Nephron progenitor cell (in vitro differentiated cells): ENCODE results near the gene CHRNB2.

Experiments used
- DNase-seq: peaks from one replicate; pipeline ENCODE4 v3.0.0; 2021
- H3K27ac Mint-ChIP-seq: 2 replicates; pipeline ENCODE4 v1.8.0; 2021; ENCODE audit warnings: mild to moderate bottlenecking, moderate library complexity, mixed read lengths
- H3K27me3 Mint-ChIP-seq: 2 replicates; pipeline ENCODE4 v1.8.0; 2021; ENCODE audit warnings: mild to moderate bottlenecking, low read depth, mixed read lengths; ENCODE audit not compliant: poor library complexity
- H3K36me3 Mint-ChIP-seq: 2 replicates; pipeline ENCODE4 v1.8.0; 2021; ENCODE audit warnings: low read depth, mixed read lengths
- H3K4me1 Mint-ChIP-seq: 2 replicates; pipeline ENCODE4 v1.8.0; 2021; ENCODE audit warnings: mixed read lengths
- H3K4me3 Mint-ChIP-seq: 2 replicates; pipeline ENCODE4 v1.8.0; 2021; ENCODE audit warnings: mild to moderate bottlenecking, moderate library complexity, mixed read lengths
- H3K9me3 Mint-ChIP-seq: 2 replicates; pipeline ENCODE4 v1.8.0; 2021; ENCODE audit warnings: mild to moderate bottlenecking, moderate library complexity, mixed read lengths
- CTCF ChIP-seq: fragments of 200-600 bp; sonication (generic); IDR thresholded peaks from 2 replicates; pipeline ENCODE4 v1.5.0; 2021; ENCODE audit warnings: antibody characterized with exemption

CHRNB2 gene

GRCh38 chr1:154573168-154573510, 5.6 kb downstream of the CHRNB2 start:
- H3K4me1 Mint-ChIP-seq, result peaks cover 38% of the 10 kb centered on the region

GRCh38 chr1:154574716-154575115, 7.1 kb downstream of the CHRNB2 start:
- DNase-seq, result no peak
- Mint-ChIP-seq H3K36me3 (peaks cover 4% of the 10 kb centered on the region), H3K9me3 (no peaks in the 10 kb centered on the region), H3K4me3 (no peak overlapping the region), H3K27me3 (peaks cover 21% of the 10 kb centered on the region), H3K4me1 (peaks cover 38% of the 10 kb centered on the region), H3K27ac (peak overlapping the region; percentile 0)
- TF ChIP-seq CTCF, result no peak

More at GRCh38 chr1:154573168-154573510, 5.6 kb downstream of the CHRNB2 start:
- DNase-seq, result no peak
- Mint-ChIP-seq H3K27ac (peak overlapping the region; percentile 80), H3K9me3 (no peaks in the 10 kb centered on the region), H3K36me3 (no peaks in the 10 kb centered on the region), H3K4me3 (no peak overlapping the region), H3K27me3 (peaks cover 37% of the 10 kb centered on the region)
- no peak for TF ChIP-seq CTCF

GRCh38 chr1:154575147-154575927, 7.8 kb downstream of the CHRNB2 start:
- H3K36me3 Mint-ChIP-seq, result peaks cover 5% of the 10 kb centered on the region
- peaks cover 16% of the 10 kb centered on the region for H3K27me3 Mint-ChIP-seq
- peaks cover 38% of the 10 kb centered on the region for H3K4me1 Mint-ChIP-seq
- TF ChIP-seq CTCF, result no peak
- no peaks in the 10 kb centered on the region for H3K9me3 Mint-ChIP-seq
- no peak overlapping the region for H3K4me3 Mint-ChIP-seq
- no peak for DNase-seq
- H3K27ac Mint-ChIP-seq, result peak overlapping the region; percentile 22

- no peak for DNase-seq
- no peak overlapping the region for H3K4me3 Mint-ChIP-seq
These were observed 8.5 kb downstream of the CHRNB2 start for GRCh38 chr1:154575951-154576566.

GRCh38 chr1:154577346-154578057, 9.9 kb downstream of the CHRNB2 start:
- no peaks in the 10 kb centered on the region for H3K9me3 Mint-ChIP-seq
- H3K36me3 Mint-ChIP-seq, result peaks cover 20% of the 10 kb centered on the region
- TF ChIP-seq CTCF, result no peak
- no peak overlapping the region for H3K4me3 Mint-ChIP-seq
- peak overlapping the region; percentile 95 for H3K27ac Mint-ChIP-seq
- DNase-seq, result no peak
- peaks cover 33% of the 10 kb centered on the region for H3K4me1 Mint-ChIP-seq
- peaks cover 11% of the 10 kb centered on the region for H3K27me3 Mint-ChIP-seq

More at GRCh38 chr1:154575951-154576566, 8.5 kb downstream of the CHRNB2 start:
- Mint-ChIP-seq H3K4me1 (peaks cover 38% of the 10 kb centered on the region), H3K9me3 (no peaks in the 10 kb centered on the region), H3K36me3 (peaks cover 9% of the 10 kb centered on the region), H3K27me3 (peaks cover 14% of the 10 kb centered on the region), H3K27ac (peak overlapping the region; percentile 22)
- no peak for TF ChIP-seq CTCF
